SK-N-SH treated with all-trans-retinoic acid at 6 μM for 48 hours (cell line): ENCODE results near the gene SNX13.

Experiments
- ATAC-seq: fragments of 200-7000 bp; cut with Tn5 transposase; 3 replicates; pipeline ENCODE4 v1.9.1; 2020; ENCODE audit warnings: mild to moderate bottlenecking, moderate library complexity
- BACH2 ChIP-seq: fragments of 250-450 bp; sonication (Bioruptor Pico); IDR thresholded peaks from 2 replicates; pipeline ENCODE4 v1.9.0; 2021; ENCODE audit warnings: mild to moderate bottlenecking, borderline replicate concordance
- CSDC2 ChIP-seq: fragments of 250-450 bp; sonication (Bioruptor Pico); IDR thresholded peaks from 2 replicates; pipeline ENCODE4 v1.5.0; 2020; ENCODE audit warnings: mild to moderate bottlenecking, moderate library complexity
- ESRRG ChIP-seq: fragments of 250-450 bp; sonication (Bioruptor Pico); IDR thresholded peaks from 2 replicates; pipeline ENCODE4 v1.6.1; 2021; ENCODE audit warnings: mild to moderate bottlenecking
- GLIS3 ChIP-seq: fragments of 250-450 bp; sonication (Bioruptor Pico); IDR thresholded peaks from 2 replicates; pipeline ENCODE4 v1.5.0; 2020; ENCODE audit warnings: mild to moderate bottlenecking, moderate library complexity
- ISL1 ChIP-seq: fragments of 250-450 bp; sonication (Bioruptor Pico); IDR thresholded peaks from 2 replicates; pipeline ENCODE4 v2.1.2; 2022; ENCODE audit warnings: mild to moderate bottlenecking, moderate library complexity
- OSR1 ChIP-seq: fragments of 250-450 bp; sonication (Bioruptor Pico); IDR thresholded peaks from 2 replicates; pipeline ENCODE4 v1.8.0; 2022; ENCODE audit warnings: moderate library complexity, mild to moderate bottlenecking, inconsistent platforms
- PPARA ChIP-seq: fragments of 250-450 bp; sonication (Bioruptor Pico); IDR thresholded peaks from 2 replicates; pipeline ENCODE4 v1.5.0; 2020; ENCODE audit warnings: mild to moderate bottlenecking, borderline replicate concordance
- RARB ChIP-seq: fragments of 250-450 bp; sonication (Bioruptor Pico); IDR thresholded peaks from 2 replicates; pipeline ENCODE4 v1.8.0; 2021; ENCODE audit warnings: mild to moderate bottlenecking, moderate library complexity
- TOX ChIP-seq: fragments of 250-450 bp; sonication (Bioruptor Pico); IDR thresholded peaks from 2 replicates; pipeline ENCODE4 v1.8.0; 2021; ENCODE audit warnings: mild to moderate bottlenecking, moderate library complexity, borderline replicate concordance
- ZC3H10 ChIP-seq: fragments of 250-450 bp; sonication (Bioruptor Pico); IDR thresholded peaks from 2 replicates; pipeline ENCODE4 v1.5.1; 2021; ENCODE audit warnings: mild to moderate bottlenecking, moderate library complexity
- ZFP3 ChIP-seq: fragments of 250-450 bp; sonication (Bioruptor Pico); IDR thresholded peaks from 2 replicates; pipeline ENCODE4 v1.5.0; 2020; ENCODE audit warnings: mild to moderate bottlenecking, moderate library complexity
- ZFP30 ChIP-seq: fragments of 450-650 bp; formaldehyde crosslinking; IDR thresholded peaks from 2 replicates; pipeline ENCODE4 v1.5.0; 2022; ENCODE audit warnings: mild to moderate bottlenecking, moderate library complexity
- ZNF565 ChIP-seq: fragments of 450-650 bp; formaldehyde crosslinking; conservative IDR thresholded peaks from 2 replicates; pipeline ENCODE4 v1.5.0; 2020; ENCODE audit warnings: low read depth, mild to moderate bottlenecking, moderate library complexity
- ZNF8 ChIP-seq: fragments of 450-650 bp; formaldehyde crosslinking; IDR thresholded peaks from 2 replicates; pipeline ENCODE4 v1.5.0; 2020; ENCODE audit warnings: mild to moderate bottlenecking, moderate library complexity
- TF ChIP-seq, protein P1 (sequence below): fragments of 250-450 bp; sonication (Bioruptor Pico); IDR thresholded peaks from 2 replicates; pipeline ENCODE4 v1.8.0; 2021; ENCODE audit warnings: low read depth, mild to moderate bottlenecking, moderate library complexity, borderline replicate concordance
- TF ChIP-seq, protein P2 (sequence below): fragments of 250-450 bp; sonication (Bioruptor Pico); IDR thresholded peaks from 2 replicates; pipeline ENCODE4 v1.8.0; 2020; ENCODE audit warnings: mild to moderate bottlenecking, moderate library complexity, borderline replicate concordance
- TF ChIP-seq, protein P3 (sequence below): fragments of 250-450 bp; sonication (Bioruptor Pico); IDR thresholded peaks from 2 replicates; pipeline ENCODE4 v1.5.1; 2020; ENCODE audit warnings: low read depth, mild to moderate bottlenecking, moderate library complexity
- TF ChIP-seq, protein P4 (sequence below): fragments of 250-450 bp; sonication (Bioruptor Pico); IDR thresholded peaks from 2 replicates; pipeline ENCODE4 v1.5.1; 2021; ENCODE audit warnings: mild to moderate bottlenecking, moderate library complexity
- TF ChIP-seq, protein P5 (sequence below): fragments of 250-450 bp; sonication (Bioruptor Pico); IDR thresholded peaks from 2 replicates; pipeline ENCODE4 v1.5.0; 2020; ENCODE audit warnings: mild to moderate bottlenecking, moderate library complexity

The SNX13 gene

DNA sequence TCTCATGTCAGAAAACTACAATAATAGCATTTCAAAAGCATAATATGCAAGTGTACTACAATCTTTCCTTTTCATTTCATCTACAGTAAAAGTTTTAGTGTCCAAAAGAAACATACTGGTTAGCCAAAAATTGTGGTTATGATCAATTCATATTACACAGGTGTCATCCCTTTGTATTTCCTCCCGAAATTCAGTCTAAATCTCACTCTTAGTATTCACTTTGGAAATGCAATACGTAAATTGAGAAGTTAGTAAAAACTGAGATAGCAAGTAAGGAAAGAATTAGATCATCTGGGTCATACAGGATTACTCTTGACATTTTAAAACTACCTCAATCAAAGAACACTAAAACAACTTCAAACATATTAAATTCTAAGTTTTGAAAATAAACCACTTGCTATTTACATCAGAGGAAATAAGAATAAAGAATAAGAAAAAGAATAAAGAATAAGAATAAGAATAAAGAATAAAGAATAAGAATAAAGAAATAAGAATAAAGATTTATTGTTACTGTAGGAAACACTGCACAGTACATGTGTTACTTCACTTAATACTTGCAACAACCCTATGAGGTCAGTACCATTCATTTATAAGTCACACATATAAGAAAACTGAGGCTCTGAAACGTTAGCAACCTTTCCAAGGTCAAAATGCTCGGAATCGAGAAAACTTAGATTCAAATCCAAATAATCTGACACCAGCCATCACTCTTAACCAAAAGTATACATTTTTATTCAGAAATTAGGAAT is 10.5 kb downstream of the SNX13 start:
- ATAC-seq, result no peak
- no peak for TF ChIP-seq GLIS3
- TF ChIP-seq PPARA (CRISPR knock-in tag), result no peak
- TF ChIP-seq, protein P1, sequence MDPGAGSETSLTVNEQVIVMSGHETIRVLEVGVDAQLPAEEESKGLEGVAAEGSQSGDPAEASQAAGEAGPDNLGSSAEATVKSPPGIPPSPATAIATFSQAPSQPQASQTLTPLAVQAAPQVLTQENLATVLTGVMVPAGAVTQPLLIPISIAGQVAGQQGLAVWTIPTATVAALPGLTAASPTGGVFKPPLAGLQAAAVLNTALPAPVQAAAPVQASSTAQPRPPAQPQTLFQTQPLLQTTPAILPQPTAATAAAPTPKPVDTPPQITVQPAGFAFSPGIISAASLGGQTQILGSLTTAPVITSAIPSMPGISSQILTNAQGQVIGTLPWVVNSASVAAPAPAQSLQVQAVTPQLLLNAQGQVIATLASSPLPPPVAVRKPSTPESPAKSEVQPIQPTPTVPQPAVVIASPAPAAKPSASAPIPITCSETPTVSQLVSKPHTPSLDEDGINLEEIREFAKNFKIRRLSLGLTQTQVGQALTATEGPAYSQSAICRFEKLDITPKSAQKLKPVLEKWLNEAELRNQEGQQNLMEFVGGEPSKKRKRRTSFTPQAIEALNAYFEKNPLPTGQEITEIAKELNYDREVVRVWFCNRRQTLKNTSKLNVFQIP (CRISPR knock-in tag), result no peak
- no peak for TF ChIP-seq RARB (CRISPR knock-in tag)
- no peak for TF ChIP-seq ESRRG
- no peak for TF ChIP-seq OSR1

DNA sequence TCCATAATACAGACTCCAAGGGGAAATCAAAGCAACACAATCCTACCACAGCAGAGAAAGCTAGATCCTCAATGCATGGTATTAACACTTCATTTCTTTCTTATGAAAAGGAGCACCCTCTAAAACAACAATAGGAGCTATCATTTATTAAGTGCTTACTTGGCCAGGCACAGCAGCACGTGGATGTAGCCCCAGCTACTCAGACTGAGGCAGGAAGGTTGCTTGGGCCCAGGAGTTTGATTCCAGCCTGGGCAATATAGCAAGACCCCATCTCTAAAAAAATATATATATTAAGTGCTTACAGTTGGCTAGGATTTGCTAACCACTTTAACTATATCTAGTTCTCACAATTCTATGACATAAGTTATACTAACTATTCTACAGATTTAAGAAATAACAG is 12.2 kb downstream of the SNX13 start:
- TF ChIP-seq, protein P2, sequence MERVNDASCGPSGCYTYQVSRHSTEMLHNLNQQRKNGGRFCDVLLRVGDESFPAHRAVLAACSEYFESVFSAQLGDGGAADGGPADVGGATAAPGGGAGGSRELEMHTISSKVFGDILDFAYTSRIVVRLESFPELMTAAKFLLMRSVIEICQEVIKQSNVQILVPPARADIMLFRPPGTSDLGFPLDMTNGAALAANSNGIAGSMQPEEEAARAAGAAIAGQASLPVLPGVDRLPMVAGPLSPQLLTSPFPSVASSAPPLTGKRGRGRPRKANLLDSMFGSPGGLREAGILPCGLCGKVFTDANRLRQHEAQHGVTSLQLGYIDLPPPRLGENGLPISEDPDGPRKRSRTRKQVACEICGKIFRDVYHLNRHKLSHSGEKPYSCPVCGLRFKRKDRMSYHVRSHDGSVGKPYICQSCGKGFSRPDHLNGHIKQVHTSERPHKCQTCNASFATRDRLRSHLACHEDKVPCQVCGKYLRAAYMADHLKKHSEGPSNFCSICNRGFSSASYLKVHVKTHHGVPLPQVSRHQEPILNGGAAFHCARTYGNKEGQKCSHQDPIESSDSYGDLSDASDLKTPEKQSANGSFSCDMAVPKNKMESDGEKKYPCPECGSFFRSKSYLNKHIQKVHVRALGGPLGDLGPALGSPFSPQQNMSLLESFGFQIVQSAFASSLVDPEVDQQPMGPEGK (CRISPR knock-in tag), result no peak
- no peak for TF ChIP-seq ZC3H10 (CRISPR knock-in tag)
- TF ChIP-seq, protein P3, sequence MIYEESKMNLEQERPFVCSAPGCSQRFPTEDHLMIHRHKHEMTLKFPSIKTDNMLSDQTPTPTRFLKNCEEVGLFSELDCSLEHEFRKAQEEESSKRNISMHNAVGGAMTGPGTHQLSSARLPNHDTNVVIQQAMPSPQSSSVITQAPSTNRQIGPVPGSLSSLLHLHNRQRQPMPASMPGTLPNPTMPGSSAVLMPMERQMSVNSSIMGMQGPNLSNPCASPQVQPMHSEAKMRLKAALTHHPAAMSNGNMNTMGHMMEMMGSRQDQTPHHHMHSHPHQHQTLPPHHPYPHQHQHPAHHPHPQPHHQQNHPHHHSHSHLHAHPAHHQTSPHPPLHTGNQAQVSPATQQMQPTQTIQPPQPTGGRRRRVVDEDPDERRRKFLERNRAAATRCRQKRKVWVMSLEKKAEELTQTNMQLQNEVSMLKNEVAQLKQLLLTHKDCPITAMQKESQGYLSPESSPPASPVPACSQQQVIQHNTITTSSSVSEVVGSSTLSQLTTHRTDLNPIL, result no peak
- no peak for ATAC-seq

DNA sequence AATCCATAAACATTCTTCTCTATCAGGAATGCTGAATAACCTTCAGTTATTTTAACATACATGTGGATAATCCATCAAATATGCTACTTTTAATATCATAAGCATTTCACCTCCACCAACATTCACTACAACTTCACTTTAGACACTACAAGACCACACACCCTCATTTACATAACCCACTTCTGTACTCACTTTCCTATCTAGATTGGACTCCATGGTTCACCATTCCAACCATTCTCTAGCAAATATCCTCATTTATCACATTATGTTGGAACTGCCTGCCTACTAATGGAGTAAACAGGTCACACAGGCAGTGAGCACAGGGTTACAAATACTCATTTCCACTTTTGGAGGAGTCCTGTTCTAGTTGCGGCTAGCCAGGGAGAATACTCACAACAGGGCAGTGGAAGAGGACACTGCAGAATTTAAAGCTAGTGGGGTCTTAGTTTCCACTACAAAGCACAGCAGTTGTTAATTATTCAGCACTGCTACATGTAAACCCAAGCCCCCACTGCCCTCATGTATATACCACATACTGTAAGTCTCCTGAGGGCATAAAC is 18.4 kb downstream of the SNX13 start:
- ATAC-seq, result no peak
- TF ChIP-seq ZNF8 (CRISPR knock-in tag) (no peak), ZFP3 (CRISPR knock-in tag) (no peak), CSDC2 (no peak), ZNF565 (no peak), ZFP30 (CRISPR knock-in tag) (no peak), OSR1 (no peak), ISL1 (CRISPR knock-in tag) (no peak), BACH2 (no peak), ZC3H10 (CRISPR knock-in tag) (no peak), PPARA (CRISPR knock-in tag) (no peak)
- TF ChIP-seq, protein P4, sequence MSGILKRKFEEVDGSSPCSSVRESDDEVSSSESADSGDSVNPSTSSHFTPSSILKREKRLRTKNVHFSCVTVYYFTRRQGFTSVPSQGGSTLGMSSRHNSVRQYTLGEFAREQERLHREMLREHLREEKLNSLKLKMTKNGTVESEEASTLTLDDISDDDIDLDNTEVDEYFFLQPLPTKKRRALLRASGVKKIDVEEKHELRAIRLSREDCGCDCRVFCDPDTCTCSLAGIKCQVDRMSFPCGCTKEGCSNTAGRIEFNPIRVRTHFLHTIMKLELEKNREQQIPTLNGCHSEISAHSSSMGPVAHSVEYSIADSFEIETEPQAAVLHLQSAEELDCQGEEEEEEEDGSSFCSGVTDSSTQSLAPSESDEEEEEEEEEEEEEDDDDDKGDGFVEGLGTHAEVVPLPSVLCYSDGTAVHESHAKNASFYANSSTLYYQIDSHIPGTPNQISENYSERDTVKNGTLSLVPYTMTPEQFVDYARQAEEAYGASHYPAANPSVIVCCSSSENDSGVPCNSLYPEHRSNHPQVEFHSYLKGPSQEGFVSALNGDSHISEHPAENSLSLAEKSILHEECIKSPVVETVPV, result no peak
- TF ChIP-seq, protein P5, sequence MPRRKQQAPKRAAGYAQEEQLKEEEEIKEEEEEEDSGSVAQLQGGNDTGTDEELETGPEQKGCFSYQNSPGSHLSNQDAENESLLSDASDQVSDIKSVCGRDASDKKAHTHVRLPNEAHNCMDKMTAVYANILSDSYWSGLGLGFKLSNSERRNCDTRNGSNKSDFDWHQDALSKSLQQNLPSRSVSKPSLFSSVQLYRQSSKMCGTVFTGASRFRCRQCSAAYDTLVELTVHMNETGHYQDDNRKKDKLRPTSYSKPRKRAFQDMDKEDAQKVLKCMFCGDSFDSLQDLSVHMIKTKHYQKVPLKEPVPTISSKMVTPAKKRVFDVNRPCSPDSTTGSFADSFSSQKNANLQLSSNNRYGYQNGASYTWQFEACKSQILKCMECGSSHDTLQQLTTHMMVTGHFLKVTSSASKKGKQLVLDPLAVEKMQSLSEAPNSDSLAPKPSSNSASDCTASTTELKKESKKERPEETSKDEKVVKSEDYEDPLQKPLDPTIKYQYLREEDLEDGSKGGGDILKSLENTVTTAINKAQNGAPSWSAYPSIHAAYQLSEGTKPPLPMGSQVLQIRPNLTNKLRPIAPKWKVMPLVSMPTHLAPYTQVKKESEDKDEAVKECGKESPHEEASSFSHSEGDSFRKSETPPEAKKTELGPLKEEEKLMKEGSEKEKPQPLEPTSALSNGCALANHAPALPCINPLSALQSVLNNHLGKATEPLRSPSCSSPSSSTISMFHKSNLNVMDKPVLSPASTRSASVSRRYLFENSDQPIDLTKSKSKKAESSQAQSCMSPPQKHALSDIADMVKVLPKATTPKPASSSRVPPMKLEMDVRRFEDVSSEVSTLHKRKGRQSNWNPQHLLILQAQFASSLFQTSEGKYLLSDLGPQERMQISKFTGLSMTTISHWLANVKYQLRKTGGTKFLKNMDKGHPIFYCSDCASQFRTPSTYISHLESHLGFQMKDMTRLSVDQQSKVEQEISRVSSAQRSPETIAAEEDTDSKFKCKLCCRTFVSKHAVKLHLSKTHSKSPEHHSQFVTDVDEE (CRISPR knock-in tag), result no peak

DNA sequence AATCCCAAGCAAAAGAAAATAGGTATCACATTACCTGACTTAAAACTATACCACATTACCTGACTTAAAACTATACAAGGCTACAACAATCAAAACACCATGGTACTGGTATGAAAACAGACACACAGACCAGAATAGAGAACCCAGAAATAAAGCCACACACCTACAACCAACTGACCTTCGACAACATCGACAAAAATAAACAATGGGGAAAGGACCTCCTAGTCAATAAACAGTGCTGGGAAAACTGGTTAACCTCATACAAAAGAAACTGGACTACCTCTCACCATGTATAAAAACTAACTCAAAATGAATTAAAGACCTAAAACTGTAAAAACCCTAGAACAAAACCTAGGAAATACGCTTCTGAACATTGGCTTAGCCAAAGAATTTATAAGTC is 22.5 kb downstream of the SNX13 start:
- no peak for ATAC-seq
- TF ChIP-seq ZNF8 (CRISPR knock-in tag) (no peak), TOX (CRISPR knock-in tag) (no peak), RARB (CRISPR knock-in tag) (no peak), ZC3H10 (CRISPR knock-in tag) (no peak), ISL1 (CRISPR knock-in tag) (no peak)
- TF ChIP-seq, protein P5 (CRISPR knock-in tag), result no peak
- TF ChIP-seq, protein P4, result no peak
